HepG2 (cell line): ENCODE results near the gene TMEM38B. TPM values are rescaled to one million over a fixed set of nuclear protein-coding genes. Genes with fewer than 3 reads are reported as not detected.
"Not testable (repeated sequence)": the region's sequence is repeated elsewhere in the genome, so short reads cannot be mapped to it uniquely, and the experiment has no call there.

ENCODE experiments used
- ATAC-seq: fragments of 200-7000 bp; cut with Tn5 transposase; 3 replicates; pipeline ENCODE4 v1.9.1; 2020; ENCODE audit warnings: mild to moderate bottlenecking, moderate library complexity
- BruUV-seq: library from RNA; stranded (reverse); fragments of 400-500 nt; replicated peaks from 2 replicates; lab custom pipeline; 2021; lab: Mats Ljungman, UMichigan
- CTCF ChIA-PET: fragments of 300-600 bp; formaldehyde crosslinking; extraction: SDS; loops from one replicate; lab custom pipeline; 2021; ENCODE audit warnings: low total read pairs, inconsistent platforms, low intra/inter-chr PET ratio; lab: Yijun Ruan, JAX
- POLR2A ChIA-PET: fragments of 350-600 bp; sonication (Branson Sonifier 250); formaldehyde crosslinking; loops from one replicate; lab custom pipeline; 2020; ENCODE audit warnings: antibody characterized with exemption, inconsistent platforms; lab: Yijun Ruan, JAX
- DNase-seq: peaks from one replicate; pipeline ENCODE4 v3.0.0-alpha.2; 2015; ENCODE audit warnings: low spot score
- FAIRE-seq: peaks from 3 replicates; lab custom pipeline; 2011; peaks lifted over from hg19 to GRCh38; lab: Jason Lieb, UNC
- H2AFZ ChIP-seq: one replicate; pipeline ENCODE4 v1.6.1; 2011; ENCODE audit warnings: low read length, inconsistent platforms
- H3K27ac ChIP-seq: fragments of 300-600 bp; 3 replicates; pipeline ENCODE4 v1.8.0; 2011; ENCODE audit warnings: mixed run types, mild to moderate bottlenecking, mixed read lengths, low read length, inconsistent platforms; ENCODE audit not compliant: insufficient read depth; ENCODE audit errors: extremely low read length
- H3K27me3 ChIP-seq, 2 experiments: fragments of 200-600 bp in 1 of 2; 2 replicates in 1 of 2; 3 replicates in 1 of 2; pipeline versions ENCODE4 v1.6.0 to v1.8.0; 2011; ENCODE audit warnings: low read length in 2 of 2, mild to moderate bottlenecking in 2 of 2, moderate library complexity in 2 of 2, inconsistent platforms in 1 of 2; ENCODE audit not compliant: insufficient read depth in 2 of 2, control insufficient read depth in 1 of 2
- H3K36me3 ChIP-seq, 2 experiments: fragments of 200-600 bp in 1 of 2; replicated peaks in 1 of 2; 2 replicates in 1 of 2; 3 replicates in 1 of 2; pipeline versions ENCODE4 v1.5.1 to v1.8.0; 2011; ENCODE audit warnings: low read length in 2 of 2, inconsistent platforms in 1 of 2; ENCODE audit not compliant: insufficient read depth in 2 of 2, control insufficient read depth in 1 of 2
- H3K4me1 ChIP-seq: 2 replicates; pipeline ENCODE4 v1.5.1; 2012; ENCODE audit warnings: low read length, inconsistent platforms; ENCODE audit not compliant: insufficient read depth
- H3K4me2 ChIP-seq: 2 replicates; pipeline ENCODE4 v1.6.0; 2011; ENCODE audit warnings: low read depth, low read length, inconsistent platforms
- H3K4me3 ChIP-seq, 3 experiments: fragments of 200-600 bp in 1 of 3; sonication (generic), shearing (Covaris generic) in 1 of 3; replicated peaks in 1 of 3; 2 replicates each; pipeline ENCODE4 v1.5.1; 2011 to 2016; ENCODE audit warnings: low read length in 3 of 3, inconsistent platforms in 2 of 3, low read depth in 2 of 3, mild to moderate bottlenecking in 2 of 3, control low read depth in 1 of 3, mixed read lengths in 1 of 3; ENCODE audit not compliant: insufficient read depth in 1 of 3
- H3K79me2 ChIP-seq: one replicate; pipeline ENCODE4 v1.6.1; 2011; ENCODE audit warnings: low read length, inconsistent platforms; ENCODE audit not compliant: insufficient read depth
- H3K9ac ChIP-seq: 2 replicates; pipeline ENCODE4 v1.6.0; 2011; ENCODE audit warnings: mild to moderate bottlenecking, low read depth, low read length, inconsistent platforms; ENCODE audit not compliant: insufficient read depth
- H3K9me3 ChIP-seq: 2 replicates; pipeline ENCODE4 v1.5.1; 2012; ENCODE audit warnings: mild to moderate bottlenecking, low read length
- H4K20me1 ChIP-seq: 2 replicates; pipeline ENCODE4 v1.6.0; 2011; ENCODE audit warnings: inconsistent platforms, mild to moderate bottlenecking, low read length, moderate library complexity; ENCODE audit not compliant: insufficient read depth
- GLI4 ChIP-seq: sonication (generic); formaldehyde crosslinking; IDR thresholded peaks from 2 replicates; pipeline ENCODE4 v1.5.1; 2020; ENCODE audit warnings: missing genetic modification reagents, mild to moderate bottlenecking, moderate library complexity, borderline replicate concordance
- GTF3A ChIP-seq: sonication (generic); formaldehyde crosslinking; conservative IDR thresholded peaks from 2 replicates; pipeline ENCODE4 v1.4.0; 2020; ENCODE audit warnings: mild to moderate bottlenecking, missing genetic modification reagents
- HDAC1 ChIP-seq: sonication (generic); formaldehyde crosslinking; IDR thresholded peaks from 2 replicates; pipeline ENCODE4 v1.5.1; 2020; ENCODE audit warnings: mild to moderate bottlenecking, missing genetic modification reagents
- HMGA1 ChIP-seq: sonication (generic); formaldehyde crosslinking; conservative IDR thresholded peaks from 2 replicates; pipeline ENCODE4 v1.4.0; 2020; ENCODE audit warnings: missing genetic modification reagents
- KLF9 ChIP-seq: IDR thresholded peaks from 2 replicates; pipeline ENCODE4 v1.6.1; 2016; ENCODE audit warnings: low read depth
- MBD4 ChIP-seq: IDR thresholded peaks from 2 replicates; pipeline ENCODE4 v1.6.1; 2012; ENCODE audit warnings: low read length, inconsistent platforms, borderline replicate concordance
- RNF2 ChIP-seq: fragments of 450-650 bp; conservative IDR thresholded peaks from 2 replicates; pipeline ENCODE4 v1.6.1; 2016; ENCODE audit warnings: low read depth
- ZFP36L2 ChIP-seq: sonication (generic); formaldehyde crosslinking; IDR thresholded peaks from 2 replicates; pipeline ENCODE4 v1.4.0; 2020; ENCODE audit warnings: missing genetic modification reagents
- ZFP41 ChIP-seq: sonication (generic); formaldehyde crosslinking; IDR thresholded peaks from 2 replicates; pipeline ENCODE4 v1.4.0; 2020; ENCODE audit warnings: mild to moderate bottlenecking, missing genetic modification reagents, borderline replicate concordance
- ZNF280B ChIP-seq: sonication (generic); formaldehyde crosslinking; IDR thresholded peaks from 2 replicates; pipeline ENCODE4 v1.5.0; 2020; ENCODE audit warnings: missing genetic modification reagents, mild to moderate bottlenecking, borderline replicate concordance
- ZNF564 ChIP-seq: sonication (generic); formaldehyde crosslinking; IDR thresholded peaks from 2 replicates; pipeline ENCODE4 v1.8.1; 2023; ENCODE audit warnings: mild to moderate bottlenecking, missing genetic modification reagents
- ZSCAN20 ChIP-seq: sonication (generic); formaldehyde crosslinking; IDR thresholded peaks from 2 replicates; pipeline ENCODE4 v1.4.0; 2020; ENCODE audit warnings: missing genetic modification reagents, mild to moderate bottlenecking, borderline replicate concordance
- ZSCAN22 ChIP-seq: sonication (generic); formaldehyde crosslinking; IDR thresholded peaks from 2 replicates; pipeline ENCODE4 v1.4.0; 2020; ENCODE audit warnings: mild to moderate bottlenecking, missing genetic modification reagents
- ZZZ3 ChIP-seq: sonication (generic); formaldehyde crosslinking; IDR thresholded peaks from 2 replicates; pipeline ENCODE4 v1.4.0; 2020; ENCODE audit warnings: missing genetic modification reagents, mild to moderate bottlenecking, borderline replicate concordance
- WGBS: methylation state at CpG from one replicate; pipeline ENCODE4 v1.1.6; 2017; ENCODE audit warnings: low lambda C conversion rate; 5-methylcytosine and 5-hydroxymethylcytosine counted together
- in situ Hi-C: cut with HindIII; loops from 2 replicates; pipeline ENCODE4 v1.10.0; 2017; ENCODE audit warnings: low pct_unique_long_range_greater_than_20kb; ENCODE audit not compliant: extremely low pct_ligation_motif_present
- intact Hi-C: fragments of 100-400 bp; cut with micrococcal nuclease; formaldehyde crosslinking; loops from one replicate; pipeline ENCODE4 v1.10.0; 2022; ENCODE audit not compliant: unreplicated experiment
- polyA plus RNA-seq, 8 experiments: library from polyadenylated mRNA; depleted of rRNA in 3 of 8; stranded (reverse) in 7 of 8; unstranded in 1 of 8; fragments of >200 nt; fragmentation: Illumina TruSeq in 4 of 8; extraction: Trizol in 4 of 8; gene quantifications; 2 replicates each; pipeline versions ENCODE4 v1.2.1 to v1.2.3, GENCODE V29; 2011 to 2016; ENCODE audit warnings: low read depth in 4 of 8, missing spikeins in 1 of 8, mixed read lengths in 1 of 8; ENCODE audit not compliant: insufficient read depth in 1 of 8
- total RNA-seq, 5 experiments: library from RNA; depleted of rRNA; stranded (reverse); fragments of >200 nt; fragmentation: Illumina TruSeq; extraction: Trizol; gene quantifications; 2 replicates each; pipeline ENCODE4 v1.2.3, GENCODE V29; 2016; ENCODE audit warnings: low read depth in 1 of 5
- TF ChIP-seq, protein P1 (sequence below): sonication (generic); formaldehyde crosslinking; IDR thresholded peaks from 2 replicates; pipeline ENCODE4 v1.5.0; 2020; ENCODE audit warnings: missing genetic modification reagents
- TF ChIP-seq, protein P2 (sequence below): sonication (generic); formaldehyde crosslinking; IDR thresholded peaks from 2 replicates; pipeline ENCODE4 v1.8.1; 2022; ENCODE audit warnings: mild to moderate bottlenecking, missing genetic modification reagents

Gene TMEM38B
- total and polyA plus RNA-seq, 2 of the 13 experiments (the other 11 are each of a cell fraction or from before 2014, with no cell fraction given): 13.4 to 32.4 TPM

DNA sequence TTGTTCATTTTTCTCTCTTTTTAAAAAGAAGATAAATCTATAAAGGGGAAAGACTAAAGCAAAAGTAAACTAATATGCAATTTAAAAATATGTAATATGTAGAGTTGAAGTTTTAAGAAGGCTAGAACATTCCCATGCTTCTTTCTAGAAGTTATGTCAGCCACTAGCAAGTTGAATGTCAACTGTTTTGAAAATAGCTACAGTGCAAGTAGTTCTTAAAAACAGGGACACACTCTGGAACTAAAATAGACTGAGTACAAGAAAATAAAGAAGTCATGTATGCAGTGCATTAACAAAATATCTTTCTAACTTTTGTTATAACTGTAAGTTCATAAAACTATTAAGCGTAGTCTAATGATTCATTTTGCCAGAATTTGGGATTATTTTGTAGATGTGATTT, 7.9 kb downstream of the TMEM38B start:
- 97% methylated on average over 1 of the region's 1 CpG for WGBS
- TF ChIP-seq ZNF280B (CRISPR knock-in tag) (no peak), ZSCAN20 (CRISPR knock-in tag) (no peak), MBD4 (no peak), ZZZ3 (no peak), GLI4 (CRISPR knock-in tag) (no peak), GTF3A (CRISPR knock-in tag) (no peak), ZFP36L2 (CRISPR knock-in tag) (no peak), HMGA1 (CRISPR knock-in tag) (no peak), KLF9 (CRISPR knock-in tag) (no peak), ZSCAN22 (no peak), HDAC1 (no peak), ZNF564 (CRISPR knock-in tag) (no peak), RNF2 (no peak), ZFP41 (no peak)
- TF ChIP-seq, protein P1, sequence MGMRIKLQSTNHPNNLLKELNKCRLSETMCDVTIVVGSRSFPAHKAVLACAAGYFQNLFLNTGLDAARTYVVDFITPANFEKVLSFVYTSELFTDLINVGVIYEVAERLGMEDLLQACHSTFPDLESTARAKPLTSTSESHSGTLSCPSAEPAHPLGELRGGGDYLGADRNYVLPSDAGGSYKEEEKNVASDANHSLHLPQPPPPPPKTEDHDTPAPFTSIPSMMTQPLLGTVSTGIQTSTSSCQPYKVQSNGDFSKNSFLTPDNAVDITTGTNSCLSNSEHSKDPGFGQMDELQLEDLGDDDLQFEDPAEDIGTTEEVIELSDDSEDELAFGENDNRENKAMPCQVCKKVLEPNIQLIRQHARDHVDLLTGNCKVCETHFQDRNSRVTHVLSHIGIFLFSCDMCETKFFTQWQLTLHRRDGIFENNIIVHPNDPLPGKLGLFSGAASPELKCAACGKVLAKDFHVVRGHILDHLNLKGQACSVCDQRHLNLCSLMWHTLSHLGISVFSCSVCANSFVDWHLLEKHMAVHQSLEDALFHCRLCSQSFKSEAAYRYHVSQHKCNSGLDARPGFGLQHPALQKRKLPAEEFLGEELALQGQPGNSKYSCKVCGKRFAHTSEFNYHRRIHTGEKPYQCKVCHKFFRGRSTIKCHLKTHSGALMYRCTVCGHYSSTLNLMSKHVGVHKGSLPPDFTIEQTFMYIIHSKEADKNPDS (CRISPR knock-in tag): no peak
- TF ChIP-seq, protein P2, sequence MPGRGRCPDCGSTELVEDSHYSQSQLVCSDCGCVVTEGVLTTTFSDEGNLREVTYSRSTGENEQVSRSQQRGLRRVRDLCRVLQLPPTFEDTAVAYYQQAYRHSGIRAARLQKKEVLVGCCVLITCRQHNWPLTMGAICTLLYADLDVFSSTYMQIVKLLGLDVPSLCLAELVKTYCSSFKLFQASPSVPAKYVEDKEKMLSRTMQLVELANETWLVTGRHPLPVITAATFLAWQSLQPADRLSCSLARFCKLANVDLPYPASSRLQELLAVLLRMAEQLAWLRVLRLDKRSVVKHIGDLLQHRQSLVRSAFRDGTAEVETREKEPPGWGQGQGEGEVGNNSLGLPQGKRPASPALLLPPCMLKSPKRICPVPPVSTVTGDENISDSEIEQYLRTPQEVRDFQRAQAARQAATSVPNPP (CRISPR knock-in tag): no peak
- H3K4me2 ChIP-seq: no peak overlapping the region
- POLR2A ChIA-PET: no interaction called here
- in situ Hi-C loops (no loop called here), intact Hi-C loops (no loop called here)
- DNase-seq: no peak
- H3K79me2 ChIP-seq: peaks cover 21% of the 10 kb centered on the region
- 0 out of 5 replicates have a peak, but pooled peaks cover 0 to 2% of the 10 kb centered on the region in 2 experiments for H3K36me3 ChIP-seq
- no peaks in the 10 kb centered on the region for H4K20me1 ChIP-seq
- no peak for ATAC-seq
- CTCF ChIA-PET: no interaction called here
- BruUV-seq: no TSS peak
- no peak for FAIRE-seq
- no peak overlapping the region for H2AFZ ChIP-seq
- H3K27me3 ChIP-seq: no peaks in the 10 kb centered on the region
- H3K4me1 ChIP-seq: peaks cover 18% of the 10 kb centered on the region
- H3K9ac ChIP-seq: no peak overlapping the region
- no peaks in the 10 kb centered on the region for H3K9me3 ChIP-seq
- no peak overlapping the region for H3K4me3 ChIP-seq
- no peak overlapping the region for H3K27ac ChIP-seq

DNA sequence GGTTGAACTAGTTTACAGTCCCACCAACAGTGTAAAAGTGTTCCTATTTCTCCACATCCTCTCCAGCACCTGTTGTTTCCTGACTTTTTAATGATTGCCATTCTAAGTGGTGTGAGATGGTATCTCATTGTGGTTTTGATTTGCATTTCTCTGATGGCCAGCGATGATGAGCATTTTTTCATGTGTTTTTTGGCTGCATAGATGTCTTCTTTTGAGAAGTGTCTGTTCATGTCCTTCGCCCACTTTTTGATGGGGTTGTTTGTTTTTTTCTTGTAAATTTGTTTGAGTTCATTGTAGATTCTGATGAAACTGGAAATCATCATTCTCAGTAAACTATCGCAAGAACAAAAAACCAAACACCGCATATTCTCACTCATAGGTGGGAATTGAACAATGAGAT, 9.3 kb downstream of the TMEM38B start:
- H3K79me2 ChIP-seq, BruUV-seq, POLR2A ChIA-PET, H3K9ac ChIP-seq, H3K9me3 ChIP-seq, H2AFZ ChIP-seq, FAIRE-seq, H3K4me3 ChIP-seq, ATAC-seq, H3K27me3 ChIP-seq, CTCF ChIA-PET, H4K20me1 ChIP-seq, in situ Hi-C loops, DNase-seq, H3K4me2 ChIP-seq, H3K27ac ChIP-seq, H3K4me1 ChIP-seq, intact Hi-C loops, H3K36me3 ChIP-seq: not testable (repeated sequence)
- 92% methylated on average over 4 of the region's 4 CpGs for WGBS
